Measurements from ENCODE around the gene C12orf43. TPM values are rescaled to one million over a fixed set of nuclear protein-coding genes. Genes with fewer than 3 reads are reported as not detected.

Gene C12orf43
- total RNA-seq, 1 experiment from 2014 or later, result 35.4 TPM

DNA sequence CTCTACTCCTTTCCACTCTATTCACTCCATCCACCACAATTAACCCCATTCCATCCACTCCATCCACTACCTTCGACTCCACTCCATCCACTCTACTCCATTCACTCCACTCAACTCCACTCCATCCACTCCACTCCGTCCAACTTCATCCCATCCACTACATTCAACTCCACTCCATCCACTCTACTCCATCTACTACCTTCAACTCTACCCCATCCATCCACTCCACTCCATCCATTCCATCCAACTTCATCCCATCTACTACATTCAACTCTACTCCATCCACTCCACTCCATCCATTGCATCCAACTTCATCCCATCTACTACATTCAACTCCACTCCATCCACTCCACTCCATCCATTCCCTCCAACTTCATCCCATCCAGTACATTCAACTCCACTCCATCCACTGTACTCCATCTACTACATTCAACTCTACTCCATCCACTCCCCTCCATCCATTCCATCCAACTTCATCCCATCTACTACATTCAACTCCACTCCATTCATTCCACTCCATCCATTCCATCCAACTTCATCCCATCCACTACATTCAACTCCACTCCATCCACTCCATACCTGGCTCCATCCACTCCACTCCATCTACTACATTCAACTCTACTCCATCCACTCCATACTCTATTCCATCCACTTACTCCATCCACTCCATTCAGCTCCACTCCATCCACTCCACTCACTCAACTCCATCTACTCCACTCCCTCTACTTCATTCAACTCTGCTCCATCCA is 21.5 kb downstream of the C12orf43 start:
- no peaks in the 10 kb centered on the region for H3K27me3 ChIP-seq (ENCODE audit: low read length)
- H3K36me3 ChIP-seq (ENCODE audit: low read depth, low read length), result no peaks in the 10 kb centered on the region
- CTCF ChIA-PET, result no interaction called here
- no peaks in the 10 kb centered on the region for H3K9me3 ChIP-seq (ENCODE audit: low read length)
- H4K20me1 ChIP-seq (ENCODE audit: low read length), result no peaks in the 10 kb centered on the region
- H3K4me1 ChIP-seq (ENCODE audit: insufficient read depth, low read length), result no peaks in the 10 kb centered on the region
- H3K27ac ChIP-seq (ENCODE audit: low read length), result no peak overlapping the region
- H3K9ac ChIP-seq (ENCODE audit: low read length), result no peak overlapping the region
- no peak overlapping the region for H3K4me3 ChIP-seq (ENCODE audit: low read length)
- ATAC-seq (no peak), DNase-seq (peak; percentile 14)
- H2AFZ ChIP-seq (ENCODE audit: low read length), result no peak overlapping the region
- no peak overlapping the region for H3K4me2 ChIP-seq (ENCODE audit: low read length)
- POLR2A ChIA-PET (ENCODE audit: unreplicated experiment), result no interaction called here
- no peaks in the 10 kb centered on the region; the same call in 1 of the 2 replicates for H3K9me2 ChIP-seq (replicated peaks; ENCODE audit: low read length)
- intact Hi-C loops (cut with micrococcal nuclease), result no loop called here
- BruUV-seq (replicated peaks), result no TSS peak
- no peaks in the 10 kb centered on the region for H3F3A ChIP-seq (ENCODE audit: low read length, unreplicated experiment)
- H3K79me2 ChIP-seq (ENCODE audit: low read length), result no peaks in the 10 kb centered on the region
- TF ChIP-seq EZH2phosphoT487 (IDR thresholded peaks at IDR 0.05; ENCODE audit: borderline replicate concordance, low read length) (no peak), EZH2 (IDR thresholded peaks at IDR 0.05; ENCODE audit: low read length, unreplicated experiment) (no peak)
- TF ChIP-seq, protein P1, sequence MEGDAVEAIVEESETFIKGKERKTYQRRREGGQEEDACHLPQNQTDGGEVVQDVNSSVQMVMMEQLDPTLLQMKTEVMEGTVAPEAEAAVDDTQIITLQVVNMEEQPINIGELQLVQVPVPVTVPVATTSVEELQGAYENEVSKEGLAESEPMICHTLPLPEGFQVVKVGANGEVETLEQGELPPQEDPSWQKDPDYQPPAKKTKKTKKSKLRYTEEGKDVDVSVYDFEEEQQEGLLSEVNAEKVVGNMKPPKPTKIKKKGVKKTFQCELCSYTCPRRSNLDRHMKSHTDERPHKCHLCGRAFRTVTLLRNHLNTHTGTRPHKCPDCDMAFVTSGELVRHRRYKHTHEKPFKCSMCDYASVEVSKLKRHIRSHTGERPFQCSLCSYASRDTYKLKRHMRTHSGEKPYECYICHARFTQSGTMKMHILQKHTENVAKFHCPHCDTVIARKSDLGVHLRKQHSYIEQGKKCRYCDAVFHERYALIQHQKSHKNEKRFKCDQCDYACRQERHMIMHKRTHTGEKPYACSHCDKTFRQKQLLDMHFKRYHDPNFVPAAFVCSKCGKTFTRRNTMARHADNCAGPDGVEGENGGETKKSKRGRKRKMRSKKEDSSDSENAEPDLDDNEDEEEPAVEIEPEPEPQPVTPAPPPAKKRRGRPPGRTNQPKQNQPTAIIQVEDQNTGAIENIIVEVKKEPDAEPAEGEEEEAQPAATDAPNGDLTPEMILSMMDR (conservative IDR thresholded peaks at IDR 0.05; ENCODE audit: low read depth, low read length), result no peak

DNA sequence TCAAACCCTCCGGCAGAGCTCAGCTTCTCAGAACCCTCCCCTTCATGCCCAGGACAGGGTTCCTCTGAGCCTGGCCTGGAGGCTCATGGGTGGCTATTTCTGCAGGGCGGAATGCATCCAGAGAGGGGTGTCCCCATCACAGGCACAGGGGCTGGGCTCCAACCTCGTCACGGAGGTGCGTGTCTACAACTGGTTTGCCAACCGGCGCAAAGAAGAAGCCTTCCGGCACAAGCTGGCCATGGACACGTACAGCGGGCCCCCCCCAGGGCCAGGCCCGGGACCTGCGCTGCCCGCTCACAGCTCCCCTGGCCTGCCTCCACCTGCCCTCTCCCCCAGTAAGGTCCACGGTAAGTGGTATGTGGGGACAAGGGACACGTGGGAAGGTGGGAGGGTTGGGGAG is 22.2 kb downstream of the C12orf43 start:
- Histone ChIP-seq H3K9me2 (replicated peaks; ENCODE audit: low read length) (no peaks in the 10 kb centered on the region; the same call in 1 of the 2 replicates), H3K9me3 (ENCODE audit: low read length) (no peaks in the 10 kb centered on the region), H3K9ac (ENCODE audit: low read length) (no peak overlapping the region), H4K20me1 (ENCODE audit: low read length) (no peaks in the 10 kb centered on the region), H3K4me1 (ENCODE audit: insufficient read depth, low read length) (no peaks in the 10 kb centered on the region), H2AFZ (ENCODE audit: low read length) (no peak overlapping the region), H3K4me2 (ENCODE audit: low read length) (no peak overlapping the region), H3K79me2 (ENCODE audit: low read length) (no peaks in the 10 kb centered on the region), H3F3A (ENCODE audit: low read length, unreplicated experiment) (no peaks in the 10 kb centered on the region), H3K27ac (ENCODE audit: low read length) (no peak overlapping the region), H3K36me3 (ENCODE audit: low read depth, low read length) (no peaks in the 10 kb centered on the region), H3K27me3 (ENCODE audit: low read length) (no peaks in the 10 kb centered on the region), H3K4me3 (ENCODE audit: low read length) (no peak overlapping the region)
- ChIA-PET POLR2A (ENCODE audit: unreplicated experiment) (no interaction called here), CTCF (no interaction called here)
- no TSS peak for BruUV-seq (replicated peaks)
- intact Hi-C loops (cut with micrococcal nuclease), result no loop called here
- no peak for TF ChIP-seq EZH2phosphoT487 (IDR thresholded peaks at IDR 0.05; ENCODE audit: borderline replicate concordance, low read length)
- no peak for TF ChIP-seq EZH2 (IDR thresholded peaks at IDR 0.05; ENCODE audit: low read length, unreplicated experiment)
- TF ChIP-seq, protein P1 (conservative IDR thresholded peaks at IDR 0.05; ENCODE audit: low read depth, low read length), result no peak
- DNase-seq (no peak), ATAC-seq (no peak)

DNA sequence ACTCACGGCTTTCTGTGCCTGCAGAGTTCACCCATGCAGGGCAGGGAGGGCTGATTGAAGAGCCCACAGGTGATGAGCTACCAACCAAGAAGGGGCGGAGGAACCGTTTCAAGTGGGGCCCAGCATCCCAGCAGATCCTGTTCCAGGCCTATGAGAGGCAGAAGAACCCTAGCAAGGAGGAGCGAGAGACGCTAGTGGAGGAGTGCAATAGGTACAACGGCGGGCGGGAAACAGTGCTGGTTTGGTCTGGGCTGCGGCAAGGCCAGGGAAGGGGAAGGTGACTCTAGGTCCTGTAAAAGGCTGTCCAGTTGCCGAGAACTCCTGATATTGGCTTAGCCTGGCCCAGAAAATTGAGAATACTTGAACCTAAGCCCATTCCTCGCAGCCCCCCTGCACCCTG is 22.8 kb downstream of the C12orf43 start:
- Histone ChIP-seq H3K9me2 (replicated peaks; ENCODE audit: low read length) (no peaks in the 10 kb centered on the region; the same call in 1 of the 2 replicates), H2AFZ (ENCODE audit: low read length) (no peak overlapping the region), H3K9me3 (ENCODE audit: low read length) (no peaks in the 10 kb centered on the region), H3K79me2 (ENCODE audit: low read length) (no peaks in the 10 kb centered on the region), H3K4me3 (ENCODE audit: low read length) (no peak overlapping the region), H3F3A (ENCODE audit: low read length, unreplicated experiment) (no peaks in the 10 kb centered on the region), H3K4me1 (ENCODE audit: insufficient read depth, low read length) (no peaks in the 10 kb centered on the region), H4K20me1 (ENCODE audit: low read length) (no peaks in the 10 kb centered on the region), H3K36me3 (ENCODE audit: low read depth, low read length) (no peaks in the 10 kb centered on the region), H3K4me2 (ENCODE audit: low read length) (no peak overlapping the region), H3K9ac (ENCODE audit: low read length) (no peak overlapping the region), H3K27ac (ENCODE audit: low read length) (no peak overlapping the region), H3K27me3 (ENCODE audit: low read length) (no peaks in the 10 kb centered on the region)
- CTCF ChIA-PET, result no interaction called here
- DNase-seq (no peak), ATAC-seq (no peak)
- intact Hi-C loops (cut with micrococcal nuclease), result no loop called here
- POLR2A ChIA-PET (ENCODE audit: unreplicated experiment), result no interaction called here
- TF ChIP-seq EZH2 (IDR thresholded peaks at IDR 0.05; ENCODE audit: low read length, unreplicated experiment) (no peak), EZH2phosphoT487 (IDR thresholded peaks at IDR 0.05; ENCODE audit: borderline replicate concordance, low read length) (no peak)
- TF ChIP-seq, protein P1 (conservative IDR thresholded peaks at IDR 0.05; ENCODE audit: low read depth, low read length), result no peak
- BruUV-seq (replicated peaks), result no TSS peak
